Body of pancreas (tissue), 4 donors: Measurements from ENCODE around the gene DNM3. TPM values are rescaled to one million over a fixed set of nuclear protein-coding genes. Genes with fewer than 3 reads are reported as not detected.

ENCODE experiments used
- ATAC-seq: fragments of 150-250 bp; one replicate; pipeline ENCODE4 v1.9.1; 2016
- DNase-seq, 4 donors: peaks; one replicate each; pipeline ENCODE4 v3.0.0-alpha.2; 2019
- H3K27ac ChIP-seq, 4 donors: fragments of 200-600 bp; sonication (generic); 1 replicate in 3 of 4; 2 replicates in 1 of 4; pipeline versions ENCODE4 v1.5.1 to v1.6.1; 2016 to 2019; ENCODE audit warnings: mild to moderate bottlenecking in 1 of 4, mixed read lengths in 1 of 4, moderate library complexity in 1 of 4
- H3K27me3 ChIP-seq, 2 donors: fragments of 200-600 bp; sonication (generic); one replicate each; pipeline ENCODE4 v1.6.0; 2016; ENCODE audit warnings: mild to moderate bottlenecking in 1 of 2
- H3K36me3 ChIP-seq, 2 donors: fragments of 200-600 bp; sonication (generic); replicated peaks in 1 of 2; 2 replicates each; pipeline ENCODE4 v1.5.1; 2016; ENCODE audit warnings: low read depth in 2 of 2; ENCODE audit not compliant: insufficient read depth in 1 of 2
- H3K4me1 ChIP-seq: fragments of 200-600 bp; sonication (generic); one replicate; pipeline ENCODE4 v1.6.0; 2016
- H3K4me3 ChIP-seq, 2 donors: fragments of 200-600 bp; sonication (generic); 1 replicate in 1 of 2; 2 replicates in 1 of 2; pipeline ENCODE4 v1.5.1; 2016 to 2019
- H3K9me3 ChIP-seq, 3 donors: fragments of 200-600 bp; sonication (generic); 1 replicate in 2 of 3; 2 replicates in 1 of 3; pipeline ENCODE4 v1.5.1; 2016
- CTCF ChIP-seq, 7 experiments: fragments of 450-650 bp in 4 of 7; fragments of 200-600 bp in 3 of 7; sonication (generic) in 3 of 7; IDR thresholded peaks; one replicate each; pipeline ENCODE4 v1.5.1; 2016 to 2019; ENCODE audit warnings: antibody characterized with exemption in 7 of 7
- POLR2A ChIP-seq, 3 donors: fragments of 450-650 bp; IDR thresholded peaks; one replicate each; pipeline ENCODE4 v1.6.1; 2016; ENCODE audit warnings: antibody characterized with exemption in 3 of 3, mild to moderate bottlenecking in 2 of 3
- WGBS, 2 donors: methylation state at CpG; one replicate each; pipeline ENCODE4 v1.1.5; 2017; 5-methylcytosine and 5-hydroxymethylcytosine counted together
- intact Hi-C: fragments of 100-400 bp; cut with DNase I; formaldehyde crosslinking; loops from one replicate; pipeline ENCODE4 v1.15.1; 2023
- total RNA-seq, 2 donors: library from RNA; depleted of rRNA; stranded (reverse); fragments of >200 nt; gene quantifications; one replicate each; pipeline ENCODE4 v1.1.0, GENCODE V29; 2016

Gene DNM3
- total RNA-seq, 2 donors from 2014 or later: 2.9 to 4.0 TPM

GRCh38 chr1:172040466-172040865 is 199.2 kb downstream of the DNM3 start:
- no peaks in the 10 kb centered on the region for H3K36me3 ChIP-seq
- H3K4me1 ChIP-seq: no peaks in the 10 kb centered on the region
- H3K9me3 ChIP-seq: no peaks in the 10 kb centered on the region
- no peaks in the 10 kb centered on the region for H3K27me3 ChIP-seq
- ATAC-seq (no peak), DNase-seq (no peak)
- no peak overlapping the region for H3K4me3 ChIP-seq
- no peak overlapping the region for H3K27ac ChIP-seq
- intact Hi-C loops: no loop called here
- WGBS, 2 donors: 73% methylated on average over 5 of the region's 5 CpGs
- TF ChIP-seq CTCF (IDR thresholded peaks at IDR 0.05) (no peak), POLR2A (IDR thresholded peaks at IDR 0.05) (no peak)

- intact Hi-C loops: no loop called here
- no peak for ATAC-seq
Observed at GRCh38 chr1:172041102-172041501, 199.8 kb downstream of the DNM3 start.

GRCh38 chr1:172041742-172042141 is 200.4 kb downstream of the DNM3 start:
- DNase-seq: no peak
- intact Hi-C loops: no loop called here
- H3K4me1 ChIP-seq: no peaks in the 10 kb centered on the region
- no peak overlapping the region for H3K27ac ChIP-seq
- no peaks in the 10 kb centered on the region for H3K27me3 ChIP-seq
- WGBS, 2 donors: 69 to 75% methylated on average over 2 of the region's 2 CpGs
- TF ChIP-seq POLR2A (IDR thresholded peaks at IDR 0.05) (no peak), CTCF (IDR thresholded peaks at IDR 0.05) (peak in 5 of 7 experiments; percentile 31 to 51 (median 40))
- H3K9me3 ChIP-seq: no peaks in the 10 kb centered on the region
- no peak overlapping the region for H3K4me3 ChIP-seq
- H3K36me3 ChIP-seq: no peaks in the 10 kb centered on the region
- ATAC-seq: no peak

More at GRCh38 chr1:172041102-172041501, 199.8 kb downstream of the DNM3 start:
- H3K4me3 ChIP-seq: no peak overlapping the region
- DNase-seq: no peak
- no peaks in the 10 kb centered on the region for H3K4me1 ChIP-seq
- no peaks in the 10 kb centered on the region for H3K9me3 ChIP-seq
- no peaks in the 10 kb centered on the region for H3K27me3 ChIP-seq
- H3K27ac ChIP-seq: no peak overlapping the region
- TF ChIP-seq CTCF (IDR thresholded peaks at IDR 0.05): no peak
- TF ChIP-seq POLR2A (IDR thresholded peaks at IDR 0.05): no peak
- H3K36me3 ChIP-seq: no peaks in the 10 kb centered on the region

GRCh38 chr1:172043900-172044299 is 202.6 kb downstream of the DNM3 start:
- H3K27me3 ChIP-seq: no peaks in the 10 kb centered on the region
- ATAC-seq (no peak), DNase-seq (no peak)
- H3K4me1 ChIP-seq: no peaks in the 10 kb centered on the region
- no peaks in the 10 kb centered on the region for H3K36me3 ChIP-seq
- no peak overlapping the region for H3K4me3 ChIP-seq
- no peaks in the 10 kb centered on the region for H3K9me3 ChIP-seq
- TF ChIP-seq POLR2A (IDR thresholded peaks at IDR 0.05) (no peak), CTCF (IDR thresholded peaks at IDR 0.05) (no peak)
- intact Hi-C loops: no loop called here
- no peak overlapping the region for H3K27ac ChIP-seq

GRCh38 chr1:172051898-172052297 is 210.6 kb downstream of the DNM3 start:
- H3K9me3 ChIP-seq: no peaks in the 10 kb centered on the region
- 77 to 92% methylated on average over 2 of the region's 2 CpGs for WGBS, 2 donors
- H3K27ac ChIP-seq: no peak overlapping the region
- DNase-seq: no peak
- intact Hi-C loops: no loop called here
- H3K27me3 ChIP-seq: no peaks in the 10 kb centered on the region
- H3K36me3 ChIP-seq: no peaks in the 10 kb centered on the region
- no peak overlapping the region for H3K4me3 ChIP-seq
- no peaks in the 10 kb centered on the region for H3K4me1 ChIP-seq
- ATAC-seq: no peak
- no peak for TF ChIP-seq POLR2A (IDR thresholded peaks at IDR 0.05)
- no peak for TF ChIP-seq CTCF (IDR thresholded peaks at IDR 0.05)
